B cell (primary cell): ENCODE results near the gene DNAH3. TPM values are rescaled to one million over a fixed set of nuclear protein-coding genes. Genes with fewer than 3 reads are reported as not detected.

ENCODE experiments used
- ATAC-seq: fragments of 200-7000 bp; cut with Tn5 transposase; one replicate; pipeline ENCODE4 v1.10.0; 2021; ENCODE audit warnings: low read depth, mild to moderate bottlenecking, moderate number of reproducible peaks, moderate library complexity
- CTCF ChIA-PET: fragments of 350-600 bp; sonication (Branson Sonifier 250); formaldehyde crosslinking; loops from one replicate; lab custom pipeline; 2021; ENCODE audit warnings: antibody characterized with exemption, inconsistent platforms; lab: Charles Lee
- POLR2A ChIA-PET: fragments of 350-600 bp; sonication (Branson Sonifier 250); formaldehyde crosslinking; loops from one replicate; lab custom pipeline; 2021; ENCODE audit warnings: antibody characterized with exemption; lab: Charles Lee
- DNase-seq: peaks from one replicate; pipeline ENCODE4 v3.0.0; 2013
- H2AFZ ChIP-seq: 2 replicates; pipeline ENCODE4 v1.6.1; 2012; ENCODE audit warnings: mild to moderate bottlenecking, low read depth, low read length; ENCODE audit not compliant: insufficient read depth, poor library complexity, severe bottlenecking
- H3K27ac ChIP-seq, 2 donors: 1 replicate in 1 of 2; 2 replicates in 1 of 2; pipeline ENCODE4 v1.5.1; 2012 to 2013; ENCODE audit warnings: low read length in 2 of 2, mild to moderate bottlenecking in 2 of 2, moderate library complexity in 1 of 2
- H3K27me3 ChIP-seq, 4 experiments: fragments of 200-600 bp in 1 of 4; sonication (generic) in 1 of 4; replicated peaks in 1 of 4; 1 replicate in 2 of 4; 2 replicates in 2 of 4; pipeline versions ENCODE4 v1.6.1 to v1.7.0; 2013 to 2016; ENCODE audit warnings: low read length in 3 of 4, mild to moderate bottlenecking in 2 of 4, mixed read lengths in 1 of 4, moderate library complexity in 1 of 4; ENCODE audit not compliant: insufficient read depth in 4 of 4, control insufficient read depth in 3 of 4; ENCODE audit errors: control extremely low read depth in 1 of 4
- H3K36me3 ChIP-seq, 2 experiments: replicated peaks in 1 of 2; 1 replicate in 1 of 2; 2 replicates in 1 of 2; pipeline versions ENCODE4 v1.6.1 to v1.7.1; 2013; ENCODE audit warnings: low read length in 1 of 2; ENCODE audit not compliant: insufficient read depth in 2 of 2, control insufficient read depth in 1 of 2; ENCODE audit errors: control extremely low read depth in 1 of 2, extremely low read depth in 1 of 2
- H3K4me1 ChIP-seq, 2 donors: fragments of 200-600 bp in 1 of 2; sonication (generic) in 1 of 2; 1 replicate in 1 of 2; 2 replicates in 1 of 2; pipeline versions ENCODE4 v1.5.1 to v1.6.1; 2013 to 2017; ENCODE audit warnings: low read length in 2 of 2; ENCODE audit not compliant: control insufficient read depth in 2 of 2, insufficient read depth in 2 of 2
- H3K4me2 ChIP-seq: replicated peaks from 2 replicates; pipeline ENCODE3; 2012; ENCODE audit warnings: mild to moderate bottlenecking, low read depth, low read length; ENCODE audit not compliant: poor library complexity, severe bottlenecking
- H3K4me3 ChIP-seq, 5 experiments: fragments of 200-600 bp in 1 of 5; sonication (generic) in 1 of 5; 1 replicate in 3 of 5; 2 replicates in 2 of 5; pipeline versions ENCODE4 v1.5.1 to v1.7.0; 2011 to 2016; ENCODE audit warnings: low read length in 4 of 5, mild to moderate bottlenecking in 4 of 5, low read depth in 2 of 5, control low read depth in 1 of 5, moderate library complexity in 1 of 5; ENCODE audit not compliant: insufficient read depth in 1 of 5; ENCODE audit errors: control extremely low read depth in 1 of 5, extremely low read depth in 1 of 5
- H3K79me2 ChIP-seq: fragments of 200-600 bp; sonication (generic); one replicate; pipeline ENCODE4 v1.6.0; 2016; ENCODE audit warnings: low read length; ENCODE audit not compliant: control insufficient read depth, insufficient read depth
- H3K9ac ChIP-seq: fragments of 200-600 bp; sonication (generic); 2 replicates; pipeline ENCODE4 v1.6.1; 2017; ENCODE audit warnings: mild to moderate bottlenecking, low read length, moderate library complexity
- H3K9me3 ChIP-seq, 3 donors: one replicate each; pipeline versions ENCODE4 v1.6.1 to v1.7.1; 2013; ENCODE audit warnings: low read length in 2 of 3; ENCODE audit not compliant: control insufficient read depth in 2 of 3, insufficient read depth in 1 of 3; ENCODE audit errors: control extremely low read depth in 1 of 3
- H4K20me1 ChIP-seq: 2 replicates; pipeline ENCODE4 v1.6.0; 2012; ENCODE audit warnings: mild to moderate bottlenecking, low read length; ENCODE audit not compliant: insufficient read depth, control insufficient read depth, poor library complexity, severe bottlenecking
- H3K27ac Mint-ChIP-seq: one replicate; pipeline ENCODE4 v1.8.0; 2021; ENCODE audit warnings: mixed read lengths
- H3K27me3 Mint-ChIP-seq: one replicate; pipeline ENCODE4 v1.8.0; 2021; ENCODE audit warnings: mixed read lengths
- H3K4me1 Mint-ChIP-seq: one replicate; pipeline ENCODE4 v1.8.0; 2021; ENCODE audit warnings: mixed read lengths
- H3K4me3 Mint-ChIP-seq: one replicate; pipeline ENCODE4 v1.8.0; 2021; ENCODE audit warnings: mixed read lengths
- H3K9me3 Mint-ChIP-seq: one replicate; pipeline ENCODE4 v1.8.0; 2022; ENCODE audit warnings: mixed read lengths; ENCODE audit not compliant: insufficient read depth
- CTCF ChIP-seq: fragments of 200-600 bp; IDR thresholded peaks from one replicate; pipeline ENCODE4 v1.8.0; 2022; ENCODE audit warnings: antibody characterized with exemption, mild to moderate bottlenecking
- EZH2 ChIP-seq: IDR thresholded peaks from 2 replicates; pipeline ENCODE4 v1.6.1; 2012; ENCODE audit warnings: borderline replicate concordance, low read depth, mild to moderate bottlenecking, moderate library complexity, low read length; ENCODE audit not compliant: insufficient read depth, poor library complexity, severe bottlenecking
- whole genome bisulfite sequencing: methylation state at CpG from one replicate; pipeline ENCODE4 v1.1.5; 2013; ENCODE audit warnings: missing lambda C conversion rate; ENCODE audit not compliant: insufficient coverage; 5-methylcytosine and 5-hydroxymethylcytosine counted together
- intact Hi-C: fragments of 100-400 bp; cut with micrococcal nuclease; formaldehyde crosslinking; loops from one replicate; pipeline ENCODE4 v1.10.0; 2022
- polyA plus RNA-seq: library from polyadenylated mRNA; depleted of rRNA; stranded (reverse); fragments of >200 nt; gene quantifications from 2 replicates; pipeline ENCODE4 v1.2.3, GENCODE V29; 2012
- total RNA-seq, 2 donors: library from RNA; stranded (reverse); fragments of 120-200 nt in 1 of 2; gene quantifications; 1 replicate in 1 of 2; 2 replicates in 1 of 2; pipeline versions ENCODE4 v1.2.3 to v1.2.4, GENCODE V29; 2013 to 2022

Gene DNAH3
- total and polyA plus RNA-seq, 2 donors (not counting 1 experiment from before 2014, with no cell fraction given) = not detected

- Mint-ChIP-seq H3K4me1 (no peaks in the 10 kb centered on the region), H3K27me3 (peaks cover 6% of the 10 kb centered on the region), H3K4me3 (no peak overlapping the region), H3K27ac (no peak overlapping the region), H3K9me3 (no peaks in the 10 kb centered on the region)
- DNase-seq (no peak), ATAC-seq (no peak)
- no peak overlapping the region for H3K9ac ChIP-seq
- POLR2A ChIA-PET = no interaction called here
- H3K4me3 ChIP-seq = no peak overlapping the region
- H3K9me3 ChIP-seq = no peaks in the 10 kb centered on the region
- no peaks in the 10 kb centered on the region for H3K4me1 ChIP-seq
- H3K27me3 ChIP-seq = peaks cover 0 to 2% (median 0%) of the 10 kb centered on the region in 4 experiments
- no peak overlapping the region for H3K27ac ChIP-seq
- CTCF ChIA-PET = no interaction called here
- no peaks in the 10 kb centered on the region for H3K36me3 ChIP-seq
- H3K79me2 ChIP-seq = no peaks in the 10 kb centered on the region
- no peak overlapping the region for H2AFZ ChIP-seq
- no peaks in the 10 kb centered on the region for H4K20me1 ChIP-seq
- intact Hi-C loops = no loop called here
- no peak for TF ChIP-seq CTCF
- WGBS = no CpG with 5 or more reads among the region's 3 CpGs
- no peak overlapping the region for H3K4me2 ChIP-seq
Measured at GRCh38 chr16:20957153-20957552, 193.5 kb downstream of the DNAH3 start.

GRCh38 chr16:20956319-20956718 is 194.3 kb downstream of the DNAH3 start:
- TF ChIP-seq EZH2 (no peak), CTCF (no peak)
- H3K36me3 ChIP-seq = no peaks in the 10 kb centered on the region
- ChIA-PET CTCF (no interaction called here), POLR2A (no interaction called here)
- no peak overlapping the region for H3K9ac ChIP-seq
- H3K4me1 ChIP-seq = no peaks in the 10 kb centered on the region
- no peak overlapping the region for H3K4me3 ChIP-seq
- H3K9me3 ChIP-seq = no peaks in the 10 kb centered on the region
- no peak overlapping the region for H2AFZ ChIP-seq
- H3K4me1 Mint-ChIP-seq = no peaks in the 10 kb centered on the region
- intact Hi-C loops = no loop called here
- no peak overlapping the region for H3K27ac ChIP-seq
- peaks cover 7% of the 10 kb centered on the region for H3K27me3 Mint-ChIP-seq
- H3K27me3 ChIP-seq = peaks cover 0 to 2% (median 0%) of the 10 kb centered on the region in 4 experiments
- no peak for ATAC-seq
- no peaks in the 10 kb centered on the region for H3K9me3 Mint-ChIP-seq
- no peak for DNase-seq
- no peak overlapping the region for H3K4me3 Mint-ChIP-seq
- H3K79me2 ChIP-seq = no peaks in the 10 kb centered on the region
- H4K20me1 ChIP-seq = no peaks in the 10 kb centered on the region
- no peak overlapping the region for H3K4me2 ChIP-seq
- no CpG with 5 or more reads among the region's 3 CpGs for WGBS
- H3K27ac Mint-ChIP-seq = no peak overlapping the region
